Lower leg skin (tissue), 3 donors: ENCODE results near the gene NOD1.

ENCODE experiments used
- POLR2A ChIP-seq, 2 donors: fragments of 450-650 bp; IDR thresholded peaks; one replicate each; pipeline ENCODE4 v1.6.1; 2016 to 2017; ENCODE audit warnings: antibody characterized with exemption in 2 of 2, mild to moderate bottlenecking in 1 of 2, moderate library complexity in 1 of 2
- TF ChIP-seq, protein P1 (sequence below), 3 donors: fragments of 450-650 bp; IDR thresholded peaks; one replicate each; pipeline ENCODE4 v1.5.1; 2016; ENCODE audit warnings: antibody characterized with exemption in 3 of 3, mild to moderate bottlenecking in 3 of 3, moderate library complexity in 2 of 3

- TF ChIP-seq, protein P1, sequence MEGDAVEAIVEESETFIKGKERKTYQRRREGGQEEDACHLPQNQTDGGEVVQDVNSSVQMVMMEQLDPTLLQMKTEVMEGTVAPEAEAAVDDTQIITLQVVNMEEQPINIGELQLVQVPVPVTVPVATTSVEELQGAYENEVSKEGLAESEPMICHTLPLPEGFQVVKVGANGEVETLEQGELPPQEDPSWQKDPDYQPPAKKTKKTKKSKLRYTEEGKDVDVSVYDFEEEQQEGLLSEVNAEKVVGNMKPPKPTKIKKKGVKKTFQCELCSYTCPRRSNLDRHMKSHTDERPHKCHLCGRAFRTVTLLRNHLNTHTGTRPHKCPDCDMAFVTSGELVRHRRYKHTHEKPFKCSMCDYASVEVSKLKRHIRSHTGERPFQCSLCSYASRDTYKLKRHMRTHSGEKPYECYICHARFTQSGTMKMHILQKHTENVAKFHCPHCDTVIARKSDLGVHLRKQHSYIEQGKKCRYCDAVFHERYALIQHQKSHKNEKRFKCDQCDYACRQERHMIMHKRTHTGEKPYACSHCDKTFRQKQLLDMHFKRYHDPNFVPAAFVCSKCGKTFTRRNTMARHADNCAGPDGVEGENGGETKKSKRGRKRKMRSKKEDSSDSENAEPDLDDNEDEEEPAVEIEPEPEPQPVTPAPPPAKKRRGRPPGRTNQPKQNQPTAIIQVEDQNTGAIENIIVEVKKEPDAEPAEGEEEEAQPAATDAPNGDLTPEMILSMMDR (IDR thresholded peaks at IDR 0.05), result no peak
- no peak for TF ChIP-seq POLR2A (IDR thresholded peaks at IDR 0.05)
These were observed 42.9 kb upstream of the NOD1 start for GRCh38 chr7:30521532-30521931.
